IPS-18c (cell line): Measurements from ENCODE around the gene MYOM1.
"Not testable (repeated sequence)": the region's sequence is repeated elsewhere in the genome, so short reads cannot be mapped to it uniquely, and the experiment has no call there.

ENCODE experiments used
- H3K4me3 ChIP-seq: 2 replicates; pipeline ENCODE4 v1.7.0; 2013; ENCODE audit warnings: low read depth, mild to moderate bottlenecking, low read length, moderate library complexity; ENCODE audit not compliant: insufficient read depth
- H3K9me3 ChIP-seq: one replicate; pipeline ENCODE4 v1.6.1; 2013; ENCODE audit warnings: mild to moderate bottlenecking, low read length, moderate library complexity; ENCODE audit not compliant: control insufficient read depth, insufficient read depth

The MYOM1 gene

GRCh38 chr18:3051718-3052410 is 167.9 kb downstream of the MYOM1 start:
- Histone ChIP-seq H3K4me3 (no peak overlapping the region), H3K9me3 (no peaks in the 10 kb centered on the region)

- H3K9me3 ChIP-seq, H3K4me3 ChIP-seq: not testable (repeated sequence)
Observed at GRCh38 chr18:3049897-3050454, 169.8 kb downstream of the MYOM1 start.

GRCh38 chr18:3048820-3049349 is 170.9 kb downstream of the MYOM1 start:
- Histone ChIP-seq H3K9me3 (no peaks in the 10 kb centered on the region), H3K4me3 (no peak overlapping the region)

GRCh38 chr18:3048121-3048520 is 171.6 kb downstream of the MYOM1 start:
- no peaks in the 10 kb centered on the region for H3K9me3 ChIP-seq
- H3K4me3 ChIP-seq, result no peak overlapping the region

GRCh38 chr18:3046216-3046808 is 173.5 kb downstream of the MYOM1 start:
- H3K9me3 ChIP-seq, result no peaks in the 10 kb centered on the region
- H3K4me3 ChIP-seq, result no peak overlapping the region

- Histone ChIP-seq H3K4me3 (no peak overlapping the region), H3K9me3 (no peaks in the 10 kb centered on the region)
Observed at GRCh38 chr18:3044931-3045698, 174.7 kb downstream of the MYOM1 start.

GRCh38 chr18:3042379-3042778 is 177.4 kb downstream of the MYOM1 start:
- no peaks in the 10 kb centered on the region for H3K9me3 ChIP-seq
- no peak overlapping the region for H3K4me3 ChIP-seq

GRCh38 chr18:3041843-3042242 is 177.9 kb downstream of the MYOM1 start:
- H3K9me3 ChIP-seq, result no peaks in the 10 kb centered on the region
- H3K4me3 ChIP-seq, result no peak overlapping the region

- Histone ChIP-seq H3K4me3 (no peak overlapping the region), H3K9me3 (no peaks in the 10 kb centered on the region)
Observed at GRCh38 chr18:3040881-3041280, 178.9 kb downstream of the MYOM1 start.

- H3K4me3 ChIP-seq, result no peak overlapping the region
- no peaks in the 10 kb centered on the region for H3K9me3 ChIP-seq
Observed at GRCh38 chr18:3040173-3040572, 179.6 kb downstream of the MYOM1 start.

GRCh38 chr18:3037423-3037915 is 182.3 kb downstream of the MYOM1 start:
- Histone ChIP-seq H3K9me3 (no peaks in the 10 kb centered on the region), H3K4me3 (no peak overlapping the region)

- no peaks in the 10 kb centered on the region for H3K9me3 ChIP-seq
- no peak overlapping the region for H3K4me3 ChIP-seq
Observed at GRCh38 chr18:3036108-3036507, 183.7 kb downstream of the MYOM1 start.

GRCh38 chr18:3035635-3036034 is 184.1 kb downstream of the MYOM1 start:
- Histone ChIP-seq H3K9me3 (no peaks in the 10 kb centered on the region), H3K4me3 (no peak overlapping the region)

- no peaks in the 10 kb centered on the region for H3K9me3 ChIP-seq
Observed at GRCh38 chr18:3032721-3033120, 187.0 kb downstream of the MYOM1 start.

GRCh38 chr18:3029215-3029952 is 190.4 kb downstream of the MYOM1 start:
- no peak overlapping the region for H3K4me3 ChIP-seq
- H3K9me3 ChIP-seq, result no peaks in the 10 kb centered on the region

More at GRCh38 chr18:3032721-3033120, 187.0 kb downstream of the MYOM1 start:
- no peak overlapping the region for H3K4me3 ChIP-seq

- H3K4me3 ChIP-seq, H3K9me3 ChIP-seq: not testable (repeated sequence)
Observed at GRCh38 chr18:3028115-3028514, 191.7 kb downstream of the MYOM1 start.

GRCh38 chr18:3027370-3027891 is 192.3 kb downstream of the MYOM1 start:
- Histone ChIP-seq H3K4me3 (no peak overlapping the region), H3K9me3 (no peaks in the 10 kb centered on the region)
